ENCODE measurements around the gene RNF38. TPM values are rescaled to one million over a fixed set of nuclear protein-coding genes. Genes with fewer than 3 reads are reported as not detected.

Gene RNF38
- total and polyA plus RNA-seq, 9 of the 15 experiments (the other 6 are each of a cell fraction or from before 2014, with no cell fraction given): 1.6 to 9.8 (median 4.5) TPM

DNA sequence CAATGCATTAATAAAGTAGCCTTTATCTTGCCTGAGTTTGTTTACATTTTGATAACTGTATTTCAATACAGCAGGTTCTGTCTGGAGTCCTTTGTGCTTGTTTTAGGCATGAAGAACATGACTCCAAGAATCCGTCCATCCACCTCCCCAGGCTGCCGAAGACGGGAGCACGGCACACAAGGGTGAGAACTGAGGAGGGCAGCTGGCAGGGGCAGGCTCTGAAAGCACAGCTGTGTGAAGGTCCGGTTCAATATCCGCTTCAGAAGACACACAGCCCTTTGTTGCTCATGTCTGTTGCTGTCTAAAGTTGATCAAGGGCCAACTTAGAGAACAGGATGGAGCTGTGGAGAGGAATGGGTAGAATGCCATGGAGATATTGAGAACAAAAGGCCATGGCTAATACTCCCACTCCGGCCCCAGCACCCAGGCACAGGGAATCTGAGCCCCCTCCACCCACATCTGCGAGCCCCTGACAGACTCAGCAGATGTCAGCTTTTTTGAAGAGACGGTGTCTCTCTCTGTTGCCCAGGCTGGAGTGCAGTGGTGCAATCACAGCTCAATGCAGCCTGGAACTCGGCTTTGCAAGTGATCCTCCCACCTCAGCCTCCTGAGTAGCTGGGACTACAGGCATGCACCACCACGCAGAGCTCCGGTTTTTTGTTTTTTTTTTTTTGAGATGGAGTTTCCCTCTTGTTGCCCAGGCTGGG lies 83.3 kb downstream of the RNF38 start:
- CTCF ChIA-PET (ENCODE audit: low intra/inter-chr PET ratio): no interaction called here
- POLR2A ChIA-PET: no interaction called here
- in situ Hi-C loops (cut with MboI): no loop called here

DNA sequence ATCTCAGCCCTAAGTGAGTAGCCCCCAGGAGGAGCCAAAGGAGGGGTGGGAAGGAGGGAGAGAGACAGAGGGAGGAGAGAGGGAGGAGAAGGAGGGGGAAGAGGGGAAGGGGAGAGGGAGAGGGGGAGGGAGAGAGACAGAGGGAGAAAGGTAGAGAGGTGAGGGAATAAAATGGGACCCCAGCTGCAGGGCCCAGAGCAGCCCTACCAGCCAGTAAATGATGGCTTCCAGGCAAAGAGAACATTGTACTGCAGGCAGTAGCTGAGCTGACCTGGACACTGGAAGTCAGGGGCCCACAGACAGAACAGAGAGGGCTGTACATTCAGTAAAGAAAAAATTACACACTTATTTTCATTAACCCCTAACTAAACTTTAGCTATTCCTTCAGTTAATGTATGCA lies 84.0 kb downstream of the RNF38 start:
- H3K79me2 ChIP-seq (ENCODE audit: control insufficient read depth, insufficient read depth, low read length): no peaks in the 10 kb centered on the region
- no peak overlapping the region for H3K4me3 ChIP-seq
- H3K36me3 ChIP-seq (ENCODE audit: control insufficient read depth, insufficient read depth, low read length): no peaks in the 10 kb centered on the region
- H3K4me2 ChIP-seq (ENCODE audit: insufficient read depth, low read length): no peak overlapping the region
- no peaks in the 10 kb centered on the region for H4K20me1 ChIP-seq (replicated peaks; ENCODE audit: control insufficient read depth, insufficient read depth, low read length)
- ATAC-seq: no peak
- no peak for FAIRE-seq
- no peak overlapping the region for H3K9ac ChIP-seq (ENCODE audit: insufficient read depth in 1 of 2, low read depth in 2 of 2, low read length in 2 of 2)
- ChIA-PET CTCF (ENCODE audit: low intra/inter-chr PET ratio) (no interaction called here), POLR2A (no interaction called here)
- H3K9me3 ChIP-seq (replicated peaks; ENCODE audit: control insufficient read depth, insufficient read depth, low read depth, low read length): no peaks in the 10 kb centered on the region
- H3K4me1 ChIP-seq (replicated peaks in 1 of 2; ENCODE audit: control insufficient read depth in 2 of 2, insufficient read depth in 2 of 2, low read length in 2 of 2): peaks cover 0 to 3% of the 10 kb centered on the region in 2 experiments; a peak in 1 of 5 replicates
- H2AFZ ChIP-seq (ENCODE audit: low read depth, low read length): no peak overlapping the region
- no peak overlapping the region for H3K27ac ChIP-seq (ENCODE audit: extremely low read depth, low read depth, low read length)
- no TSS peak for BruUV-seq (replicated peaks)
- no peak for DNase-seq (ENCODE audit: extremely low read depth in 1 of 4, low spot score in 3 of 4)
- no peaks in the 10 kb centered on the region for H3K9me1 ChIP-seq (ENCODE audit: control insufficient read depth, insufficient read depth, low read length)
- H3K27me3 ChIP-seq (ENCODE audit: control insufficient read depth in 2 of 2, insufficient read depth in 2 of 2, low read length in 2 of 2): no peaks in the 10 kb centered on the region
- intact Hi-C loops (cut with micrococcal nuclease) (no loop called here), in situ Hi-C loops (cut with MboI) (no loop called here)
- no peak for TF ChIP-seq SMARCE1 (IDR thresholded peaks at IDR 0.05)
- TF ChIP-seq RBM22 (IDR thresholded peaks at IDR 0.05; ENCODE audit: low read depth, low read length, poor library complexity, severe bottlenecking): no peak
- no peak for TF ChIP-seq ZNF41 (CRISPR knock-in tag; conservative IDR thresholded peaks at IDR 0.05)
- no peak for TF ChIP-seq POLR2B (IDR thresholded peaks at IDR 0.05; ENCODE audit: low read depth, partially characterized antibody)
- TF ChIP-seq HEY1 (CRISPR knock-in tag; IDR thresholded peaks at IDR 0.05; ENCODE audit: borderline replicate concordance): no peak
- TF ChIP-seq MCM7 (IDR thresholded peaks at IDR 0.05): no peak
- TF ChIP-seq ZNF280A (IDR thresholded peaks at IDR 0.05; ENCODE audit: low read depth, partially characterized antibody): no peak

More for the DNA sequence above, 83.3 kb downstream of the RNF38 start:
- FAIRE-seq (no peak), ATAC-seq (no peak), DNase-seq (ENCODE audit: extremely low read depth in 1 of 4, low spot score in 3 of 4) (no peak)
- intact Hi-C loops (cut with micrococcal nuclease): no loop called here
- Histone ChIP-seq H3K27me3 (ENCODE audit: control insufficient read depth in 2 of 2, insufficient read depth in 2 of 2, low read length in 2 of 2) (no peaks in the 10 kb centered on the region), H3K9ac (ENCODE audit: insufficient read depth in 1 of 2, low read depth in 2 of 2, low read length in 2 of 2) (no peak overlapping the region), H3K36me3 (ENCODE audit: control insufficient read depth, insufficient read depth, low read length) (no peaks in the 10 kb centered on the region), H3K9me3 (replicated peaks; ENCODE audit: control insufficient read depth, insufficient read depth, low read depth, low read length) (no peaks in the 10 kb centered on the region), H3K79me2 (ENCODE audit: control insufficient read depth, insufficient read depth, low read length) (no peaks in the 10 kb centered on the region), H4K20me1 (replicated peaks; ENCODE audit: control insufficient read depth, insufficient read depth, low read length) (no peaks in the 10 kb centered on the region), H3K27ac (ENCODE audit: extremely low read depth, low read depth, low read length) (no peak overlapping the region), H3K4me1 (replicated peaks in 1 of 2; ENCODE audit: control insufficient read depth in 2 of 2, insufficient read depth in 2 of 2, low read length in 2 of 2) (peaks cover 0 to 3% of the 10 kb centered on the region in 2 experiments; a peak in 1 of 5 replicates), H3K4me3 (no peak overlapping the region), H3K4me2 (ENCODE audit: insufficient read depth, low read length) (no peak overlapping the region), H3K9me1 (ENCODE audit: control insufficient read depth, insufficient read depth, low read length) (no peaks in the 10 kb centered on the region), H2AFZ (ENCODE audit: low read depth, low read length) (no peak overlapping the region)
- WGBS (ENCODE audit: insufficient coverage, low coverage, missing lambda C conversion rate): 12% methylated on average over 9 of the region's 12 CpGs
- TF ChIP-seq XRCC4 (IDR thresholded peaks at IDR 0.05; ENCODE audit: extremely low read depth, insufficient read depth, insufficient read length) (no peak), TRIM28 (IDR thresholded peaks at IDR 0.05) (no peak), PHF20 (IDR thresholded peaks at IDR 0.05; ENCODE audit: partially characterized antibody) (no peak), PCBP1 (IDR thresholded peaks at IDR 0.05; ENCODE audit: low read depth, low read length, poor library complexity, severe bottlenecking) (no peak), ZZZ3 (IDR thresholded peaks at IDR 0.05) (no peak)
- no TSS peak for BruUV-seq (replicated peaks)

Data from K562 (cell line).